Trophoblast cell (in vitro differentiated cells and primary cell): ENCODE results near the gene CCDC78.

Experiments used
- DNase-seq, 2 donors: peaks; one replicate each; pipeline ENCODE4 v3.0.0-alpha.2; 2016
- H2AFZ ChIP-seq: 2 replicates; pipeline ENCODE4 v1.6.1; 2013; ENCODE audit warnings: low read length, moderate library complexity, mild to moderate bottlenecking; ENCODE audit not compliant: insufficient read depth, poor library complexity
- H2AK5ac ChIP-seq: 2 replicates; pipeline ENCODE4 v1.6.1; 2013; ENCODE audit warnings: mild to moderate bottlenecking, low read length
- H2BK120ac ChIP-seq: 2 replicates; pipeline ENCODE4 v1.6.1; 2013; ENCODE audit warnings: low read length, mild to moderate bottlenecking, moderate library complexity; ENCODE audit not compliant: insufficient read depth, poor library complexity
- H2BK12ac ChIP-seq: 2 replicates; pipeline ENCODE4 v1.6.1; 2013; ENCODE audit warnings: mild to moderate bottlenecking, low read length, moderate library complexity
- H2BK5ac ChIP-seq: 2 replicates; pipeline ENCODE4 v1.6.1; 2013; ENCODE audit warnings: low read length, low read depth, moderate library complexity, mild to moderate bottlenecking; ENCODE audit not compliant: poor library complexity
- H3K14ac ChIP-seq: 2 replicates; pipeline ENCODE4 v1.6.1; 2013; ENCODE audit warnings: mild to moderate bottlenecking, low read length
- H3K18ac ChIP-seq: 2 replicates; pipeline ENCODE4 v1.6.1; 2013; ENCODE audit warnings: mild to moderate bottlenecking, low read length
- H3K23ac ChIP-seq: 2 replicates; pipeline ENCODE4 v1.6.1; 2013; ENCODE audit warnings: low read length
- H3K27ac ChIP-seq: 2 replicates; pipeline ENCODE4 v1.5.1; 2013; ENCODE audit warnings: low read depth, mild to moderate bottlenecking, inconsistent platforms, low read length, moderate library complexity
- H3K27me3 ChIP-seq: 2 replicates; pipeline ENCODE4 v1.6.1; 2013; ENCODE audit warnings: inconsistent platforms, mild to moderate bottlenecking, low read length, moderate library complexity; ENCODE audit not compliant: insufficient read depth
- H3K36me3 ChIP-seq, 2 experiments: 1 replicate in 1 of 2; 2 replicates in 1 of 2; pipeline ENCODE4 v1.6.1; 2013; ENCODE audit warnings: low read length in 2 of 2, mild to moderate bottlenecking in 2 of 2, moderate library complexity in 1 of 2; ENCODE audit not compliant: insufficient read depth in 2 of 2, control insufficient read depth in 1 of 2
- H3K4ac ChIP-seq: 2 replicates; pipeline ENCODE4 v1.6.1; 2013; ENCODE audit warnings: low read depth, mild to moderate bottlenecking, low read length, moderate library complexity
- H3K4me1 ChIP-seq, 2 experiments: 1 replicate in 1 of 2; 2 replicates in 1 of 2; pipeline ENCODE4 v1.6.1; 2013; ENCODE audit warnings: low read length in 2 of 2, mild to moderate bottlenecking in 2 of 2, moderate library complexity in 1 of 2; ENCODE audit not compliant: insufficient read depth in 2 of 2, control insufficient read depth in 1 of 2
- H3K4me2 ChIP-seq: 2 replicates; pipeline ENCODE4 v1.6.1; 2013; ENCODE audit warnings: inconsistent platforms, mild to moderate bottlenecking, low read length, moderate library complexity
- H3K4me3 ChIP-seq: 2 replicates; pipeline ENCODE4 v1.5.1; 2013; ENCODE audit warnings: mild to moderate bottlenecking, low read depth, low read length, inconsistent platforms
- H3K79me1 ChIP-seq: one replicate; pipeline ENCODE4 v1.6.1; 2013; ENCODE audit warnings: low read length
- H3K79me2 ChIP-seq: 2 replicates; pipeline ENCODE4 v1.6.1; 2013; ENCODE audit warnings: low read length, mild to moderate bottlenecking; ENCODE audit not compliant: control insufficient read depth, insufficient read depth, poor library complexity
- H3K9ac ChIP-seq: 2 replicates; pipeline ENCODE4 v1.6.1; 2013; ENCODE audit warnings: mild to moderate bottlenecking, low read length
- H3K9me3 ChIP-seq: 2 replicates; pipeline ENCODE4 v1.6.1; 2013; ENCODE audit warnings: low read depth, mild to moderate bottlenecking, control low read depth, inconsistent platforms, low read length; ENCODE audit not compliant: insufficient read depth
- H4K12ac ChIP-seq: 2 replicates; pipeline ENCODE4 v1.6.1; 2013; ENCODE audit warnings: low read depth, mild to moderate bottlenecking, low read length, moderate library complexity
- H4K8ac ChIP-seq: 2 replicates; pipeline ENCODE4 v1.6.1; 2013; ENCODE audit warnings: low read depth, mild to moderate bottlenecking, low read length, moderate library complexity
- H4K91ac ChIP-seq: one replicate; pipeline ENCODE4 v1.6.1; 2013; ENCODE audit warnings: low read depth, mild to moderate bottlenecking, low read length, moderate library complexity
- WGBS: extraction: QIAGEN DNeasy Blood & Tissue Kit; methylation state at CpG from one replicate; pipeline ENCODE4 v1.1.7; 2013; ENCODE audit warnings: missing lambda C conversion rate; ENCODE audit not compliant: insufficient read length, insufficient coverage; ENCODE audit errors: extremely low coverage; 5-methylcytosine and 5-hydroxymethylcytosine counted together

Gene CCDC78

GRCh38 chr16:694863-695354 lies 31.3 kb downstream of the CCDC78 start:
- no peak for DNase-seq
- Histone ChIP-seq H3K4ac (no peak overlapping the region), H3K4me2 (no peak overlapping the region), H3K9ac (no peak overlapping the region), H2BK5ac (no peak overlapping the region), H2BK12ac (no peak overlapping the region), H4K12ac (no peak overlapping the region), H3K79me2 (peaks cover 2% of the 10 kb centered on the region), H3K79me1 (peaks cover 3% of the 10 kb centered on the region), H3K36me3 (no peaks in the 10 kb centered on the region), H3K18ac (no peak overlapping the region), H2AFZ (no peak overlapping the region), H4K8ac (no peak overlapping the region), H3K27me3 (peaks cover 33% of the 10 kb centered on the region), H3K14ac (no peak overlapping the region), H2BK120ac (no peak overlapping the region), H4K91ac (no peak overlapping the region), H3K9me3 (peaks cover 14% of the 10 kb centered on the region), H3K23ac (no peak overlapping the region), H2AK5ac (no peak overlapping the region), H3K27ac (no peak overlapping the region), H3K4me1 (peaks cover 5 to 12% of the 10 kb centered on the region in 2 experiments), H3K4me3 (peak overlapping the region; percentile 25)
- no CpG with 5 or more reads among the region's 37 CpGs for WGBS

- H3K18ac ChIP-seq = no peak overlapping the region
- no peak overlapping the region for H2BK12ac ChIP-seq
- H3K9ac ChIP-seq = no peak overlapping the region
- no peak overlapping the region for H3K23ac ChIP-seq
- H3K4me2 ChIP-seq = no peak overlapping the region
- no peaks in the 10 kb centered on the region for H3K36me3 ChIP-seq
- H3K4me3 ChIP-seq = no peak overlapping the region
- H3K79me1 ChIP-seq = peaks cover 5% of the 10 kb centered on the region
- H3K9me3 ChIP-seq = peaks cover 14% of the 10 kb centered on the region
- H4K8ac ChIP-seq = no peak overlapping the region
- no peak overlapping the region for H3K14ac ChIP-seq
- H3K4me1 ChIP-seq = peaks cover 11 to 17% of the 10 kb centered on the region in 2 experiments
- H4K91ac ChIP-seq = no peak overlapping the region
- no CpG with 5 or more reads among the region's 64 CpGs for WGBS
- H3K27ac ChIP-seq = no peak overlapping the region
- H2BK5ac ChIP-seq = no peak overlapping the region
- H3K27me3 ChIP-seq = peaks cover 33% of the 10 kb centered on the region
- no peak overlapping the region for H3K4ac ChIP-seq
- DNase-seq = peak; percentile 90 to 94
- no peak overlapping the region for H2AFZ ChIP-seq
- H2BK120ac ChIP-seq = no peak overlapping the region
- no peak overlapping the region for H2AK5ac ChIP-seq
- no peak overlapping the region for H4K12ac ChIP-seq
- peaks cover 4% of the 10 kb centered on the region for H3K79me2 ChIP-seq
These were observed 31.9 kb downstream of the CCDC78 start for GRCh38 chr16:694187-694862.

- Histone ChIP-seq H3K4me1 (peaks cover 11 to 21% of the 10 kb centered on the region in 2 experiments), H3K79me2 (peaks cover 4% of the 10 kb centered on the region), H4K8ac (no peak overlapping the region), H3K18ac (no peak overlapping the region), H3K27me3 (peaks cover 33% of the 10 kb centered on the region), H3K9ac (no peak overlapping the region), H3K36me3 (no peaks in the 10 kb centered on the region), H2AFZ (no peak overlapping the region), H3K27ac (no peak overlapping the region), H3K4me2 (no peak overlapping the region), H3K9me3 (peaks cover 14% of the 10 kb centered on the region), H3K79me1 (peaks cover 5% of the 10 kb centered on the region), H2BK5ac (no peak overlapping the region), H4K12ac (no peak overlapping the region), H2BK12ac (no peak overlapping the region), H2AK5ac (no peak overlapping the region), H3K14ac (no peak overlapping the region), H3K23ac (no peak overlapping the region), H4K91ac (no peak overlapping the region), H2BK120ac (no peak overlapping the region), H3K4me3 (no peak overlapping the region), H3K4ac (no peak overlapping the region)
- no CpG with 5 or more reads among the region's 37 CpGs for WGBS
- no peak for DNase-seq
These were observed 32.5 kb downstream of the CCDC78 start for GRCh38 chr16:693766-694165.

GRCh38 chr16:693364-693763 lies 32.9 kb downstream of the CCDC78 start:
- Histone ChIP-seq H3K9ac (no peak overlapping the region), H3K27me3 (peaks cover 33% of the 10 kb centered on the region), H2BK12ac (no peak overlapping the region), H3K36me3 (no peaks in the 10 kb centered on the region), H3K27ac (no peak overlapping the region), H3K23ac (no peak overlapping the region), H3K4me3 (no peak overlapping the region), H2BK120ac (no peak overlapping the region), H3K4me1 (peaks cover 11 to 21% of the 10 kb centered on the region in 2 experiments), H3K4me2 (no peak overlapping the region), H4K8ac (no peak overlapping the region), H4K91ac (no peak overlapping the region), H4K12ac (no peak overlapping the region), H2AFZ (no peak overlapping the region), H3K18ac (no peak overlapping the region), H3K14ac (no peak overlapping the region), H3K79me1 (peaks cover 5% of the 10 kb centered on the region), H3K79me2 (peaks cover 4% of the 10 kb centered on the region), H3K9me3 (peaks cover 14% of the 10 kb centered on the region), H3K4ac (no peak overlapping the region), H2BK5ac (no peak overlapping the region), H2AK5ac (no peak overlapping the region)
- DNase-seq = no peak
- no CpG with 5 or more reads among the region's 22 CpGs for WGBS
